ENCODE measurements around the gene PXDN.
"Not testable (repeated sequence)": the region's sequence is repeated elsewhere in the genome, so short reads cannot be mapped to it uniquely, and the experiment has no call there.

PXDN gene

GRCh38 chr2:1701556-1702185 lies 42.6 kb downstream of the PXDN start:
- FAIRE-seq: no peak

- FAIRE-seq: no peak
These were observed 43.3 kb downstream of the PXDN start for GRCh38 chr2:1701020-1701419.

- FAIRE-seq: not testable (repeated sequence)
These were observed 43.9 kb downstream of the PXDN start for GRCh38 chr2:1700427-1700826.

- FAIRE-seq: no peak
These were observed 45.9 kb downstream of the PXDN start for GRCh38 chr2:1698188-1698945.

GRCh38 chr2:1697601-1698000 lies 46.7 kb downstream of the PXDN start:
- no peak for FAIRE-seq

- no peak for FAIRE-seq
These were observed 47.8 kb downstream of the PXDN start for GRCh38 chr2:1696472-1696871.

- no peak for FAIRE-seq
These were observed 49.7 kb downstream of the PXDN start for GRCh38 chr2:1694371-1695271.

GRCh38 chr2:1693723-1694122 lies 50.6 kb downstream of the PXDN start:
- FAIRE-seq: no peak

- FAIRE-seq: no peak
These were observed 52.0 kb downstream of the PXDN start for GRCh38 chr2:1692342-1692741.

GRCh38 chr2:1691366-1691765 lies 52.9 kb downstream of the PXDN start:
- FAIRE-seq: no peak

GRCh38 chr2:1690056-1690775 lies 54.1 kb downstream of the PXDN start:
- no peak for FAIRE-seq

- no peak for FAIRE-seq
These were observed 55.5 kb downstream of the PXDN start for GRCh38 chr2:1688859-1689258.

- no peak for FAIRE-seq
These were observed 56.2 kb downstream of the PXDN start for GRCh38 chr2:1688161-1688560.

- no peak for FAIRE-seq
These were observed 57.1 kb downstream of the PXDN start for GRCh38 chr2:1687254-1687653.

- no peak for FAIRE-seq
These were observed 57.6 kb downstream of the PXDN start for GRCh38 chr2:1686784-1687105.

- FAIRE-seq: no peak
These were observed 58.1 kb downstream of the PXDN start for GRCh38 chr2:1685957-1686783.

- no peak for FAIRE-seq
These were observed 59.0 kb downstream of the PXDN start for GRCh38 chr2:1685078-1685956.

GRCh38 chr2:1683297-1683696 lies 61.0 kb downstream of the PXDN start:
- no peak for FAIRE-seq

- FAIRE-seq: no peak
These were observed 62.2 kb downstream of the PXDN start for GRCh38 chr2:1682181-1682440.

GRCh38 chr2:1681323-1682180 lies 62.8 kb downstream of the PXDN start:
- FAIRE-seq: no peak

- FAIRE-seq: no peak
These were observed 63.3 kb downstream of the PXDN start for GRCh38 chr2:1681017-1681318.

Data from G401.6 (cell line).